ACC112 (cell line): ENCODE results near the gene HMG20A.

Experiments
- H2AFZ ChIP-seq: fragments of 200-600 bp; sonication (generic); one replicate; pipeline ENCODE4 v1.6.0; 2017; ENCODE audit warnings: antibody characterized with exemption, low read length; ENCODE audit not compliant: unreplicated experiment
- H3K27ac ChIP-seq: fragments of 200-600 bp; sonication (generic); 2 replicates; pipeline ENCODE4 v1.5.1; 2014; ENCODE audit warnings: low read depth, mild to moderate bottlenecking, antibody characterized with exemption, low read length, moderate library complexity
- H3K27me3 ChIP-seq: fragments of 200-600 bp; sonication (generic); 2 replicates; pipeline ENCODE4 v1.6.1; 2014; ENCODE audit warnings: mild to moderate bottlenecking, antibody characterized with exemption, low read length, moderate library complexity, mixed read lengths; ENCODE audit not compliant: insufficient read depth
- H3K36me3 ChIP-seq: fragments of 200-600 bp; sonication (generic); 2 replicates; pipeline ENCODE4 v1.6.1; 2016; ENCODE audit warnings: mild to moderate bottlenecking, antibody characterized with exemption, low read length, moderate library complexity, mixed read lengths; ENCODE audit not compliant: insufficient read depth
- H3K4me1 ChIP-seq: fragments of 200-600 bp; sonication (generic); one replicate; pipeline ENCODE4 v1.6.1; 2016; ENCODE audit warnings: low read length, mixed read lengths; ENCODE audit not compliant: insufficient read depth, unreplicated experiment, control insufficient read depth
- H3K4me3 ChIP-seq: fragments of 200-600 bp; sonication (generic); 2 replicates; pipeline ENCODE4 v1.5.1; 2014; ENCODE audit warnings: mild to moderate bottlenecking, low read depth, low read length
- H3K79me2 ChIP-seq: fragments of 200-600 bp; sonication (generic); one replicate; pipeline ENCODE4 v1.6.0; 2016; ENCODE audit warnings: low read length; ENCODE audit not compliant: control insufficient read depth, unreplicated experiment, insufficient read depth

Gene HMG20A

DNA sequence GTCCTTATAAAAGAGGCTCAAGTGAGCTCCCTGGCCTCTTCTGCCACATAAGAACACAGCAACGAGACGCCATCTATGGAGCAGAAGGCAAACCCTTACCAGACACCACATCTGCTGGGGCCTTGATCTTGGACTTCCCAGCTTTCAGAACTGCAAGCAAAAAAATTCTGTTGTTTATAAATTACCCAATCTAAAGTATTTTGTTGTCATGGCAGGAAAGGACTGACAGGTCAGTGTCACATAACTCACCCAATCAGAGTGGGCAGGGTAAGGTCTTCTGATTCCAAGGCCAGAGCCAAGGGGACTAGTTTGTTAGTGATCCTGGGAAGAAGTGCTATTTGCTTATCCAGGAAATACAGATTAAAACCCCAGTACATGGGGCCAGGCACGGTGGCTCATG is 98.9 kb downstream of the HMG20A start:
- no peak overlapping the region for H3K4me3 ChIP-seq
- H3K4me1 ChIP-seq, result peaks cover 11% of the 10 kb centered on the region
- H3K27ac ChIP-seq, result no peak overlapping the region
- no peaks in the 10 kb centered on the region for H3K27me3 ChIP-seq
- H2AFZ ChIP-seq, result no peak overlapping the region
- no peaks in the 10 kb centered on the region for H3K79me2 ChIP-seq
- no peaks in the 10 kb centered on the region for H3K36me3 ChIP-seq

DNA sequence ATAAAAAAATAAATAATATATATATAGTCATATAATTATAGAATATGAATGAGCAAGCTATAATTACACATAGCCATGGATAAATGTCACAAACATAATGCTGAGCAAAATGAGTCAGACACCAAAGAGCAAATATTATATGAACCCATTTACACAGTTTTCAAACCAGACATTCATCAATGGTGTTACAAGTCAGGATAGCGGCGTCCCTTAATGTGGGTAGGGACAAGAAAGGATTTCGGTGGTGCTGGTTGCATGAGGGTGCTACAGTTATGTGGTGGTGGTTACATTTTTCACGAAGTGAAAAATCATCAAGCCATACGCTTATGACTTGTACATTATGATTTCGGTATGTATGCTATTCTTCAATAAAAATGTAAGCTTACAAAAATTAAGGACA is 100.5 kb downstream of the HMG20A start:
- Histone ChIP-seq H2AFZ (no peak overlapping the region), H3K79me2 (no peaks in the 10 kb centered on the region), H3K4me1 (peaks cover 3% of the 10 kb centered on the region), H3K36me3 (no peaks in the 10 kb centered on the region), H3K27ac (no peak overlapping the region), H3K4me3 (no peak overlapping the region), H3K27me3 (no peaks in the 10 kb centered on the region)

DNA sequence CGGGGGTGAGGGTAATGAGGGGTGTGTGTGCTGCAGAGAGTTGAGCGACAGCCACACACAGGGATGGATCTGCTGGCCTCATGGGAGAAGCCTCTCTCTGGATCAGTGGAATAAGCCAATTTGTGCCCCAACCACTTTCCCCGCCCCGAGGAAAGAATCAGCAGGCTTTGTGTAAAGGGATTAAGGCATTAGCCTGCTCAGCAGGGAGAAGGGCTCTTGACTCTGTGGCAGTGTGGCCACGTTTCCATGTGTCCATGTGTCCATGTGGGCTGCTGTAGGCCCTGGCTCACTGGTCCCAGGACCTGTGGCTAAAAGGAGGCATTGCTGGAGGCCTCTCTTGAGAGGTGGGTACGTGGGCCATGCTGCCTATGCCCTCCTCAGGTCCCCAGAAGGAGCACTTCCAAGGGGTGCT is 104.7 kb downstream of the HMG20A start:
- Histone ChIP-seq H3K4me1 (peaks cover 9% of the 10 kb centered on the region), H2AFZ (no peak overlapping the region)

DNA sequence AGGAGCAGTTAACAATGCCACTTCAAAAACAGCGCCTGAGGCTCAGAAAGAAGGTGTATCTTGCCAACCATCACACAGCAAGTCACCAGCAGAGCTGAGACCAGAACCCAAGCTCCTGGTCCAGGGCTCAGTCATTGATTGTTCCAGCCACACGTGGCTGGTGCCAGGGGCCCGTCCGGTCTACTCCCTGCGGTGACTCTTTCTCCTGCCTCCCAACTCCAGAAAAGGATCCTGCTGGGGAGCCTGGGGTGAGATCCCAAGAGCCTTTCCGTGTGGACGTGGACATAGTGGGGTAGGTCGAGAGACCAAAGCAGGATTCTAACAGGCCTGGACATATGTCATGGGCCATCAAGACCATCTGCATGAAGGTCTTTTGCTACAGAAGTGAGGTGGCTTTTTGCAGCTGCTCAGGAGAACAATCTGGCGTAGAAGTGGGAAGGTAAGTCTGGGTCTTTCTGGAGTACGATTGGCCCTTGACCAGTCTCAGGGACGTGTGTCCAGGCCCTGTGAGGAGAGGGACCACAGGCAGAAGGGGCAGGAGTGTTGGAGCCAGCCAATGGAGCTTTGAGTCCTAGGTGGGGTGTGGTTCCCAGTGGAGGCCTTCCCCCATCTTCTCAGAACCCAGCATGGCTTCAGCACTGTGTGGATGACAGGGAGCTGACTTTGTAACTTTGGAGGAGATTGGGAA is 105.4 kb downstream of the HMG20A start:
- Histone ChIP-seq H3K27me3 (no peaks in the 10 kb centered on the region), H3K27ac (no peak overlapping the region), H2AFZ (no peak overlapping the region), H3K36me3 (no peaks in the 10 kb centered on the region), H3K4me3 (no peak overlapping the region), H3K4me1 (peaks cover 9% of the 10 kb centered on the region), H3K79me2 (no peaks in the 10 kb centered on the region)

More for the DNA sequence above, 104.7 kb downstream of the HMG20A start:
- no peaks in the 10 kb centered on the region for H3K27me3 ChIP-seq
- no peaks in the 10 kb centered on the region for H3K36me3 ChIP-seq
- no peak overlapping the region for H3K27ac ChIP-seq
- no peaks in the 10 kb centered on the region for H3K79me2 ChIP-seq
- H3K4me3 ChIP-seq, result no peak overlapping the region

DNA sequence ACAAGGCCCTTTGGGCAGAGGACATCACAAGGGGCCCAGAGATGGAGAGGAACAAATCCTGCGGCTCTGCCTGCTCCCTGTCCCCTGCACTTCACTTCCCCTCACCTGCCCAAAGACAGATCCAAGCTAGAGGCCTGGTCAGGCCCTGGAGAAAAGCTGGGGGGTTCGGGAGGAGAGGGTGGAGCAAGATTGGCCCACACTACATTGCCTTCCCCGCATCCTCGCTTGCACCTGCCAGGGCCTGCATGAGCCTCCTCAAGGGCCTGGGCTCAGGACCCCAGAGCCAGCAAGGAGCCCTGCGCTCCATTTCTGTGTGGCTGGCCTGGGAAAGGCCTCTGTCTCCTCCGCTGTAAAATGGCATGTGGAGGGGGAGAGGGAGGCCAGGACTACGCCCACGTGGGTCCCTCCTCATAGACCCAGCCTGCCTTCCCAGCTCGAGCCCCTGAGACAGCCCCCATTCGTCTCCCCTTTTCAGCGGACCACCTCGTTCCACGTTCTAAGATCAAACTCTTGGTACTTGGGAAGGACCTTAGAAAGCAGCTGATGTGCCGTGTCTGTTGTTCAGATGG is 106.0 kb downstream of the HMG20A start:
- H3K27me3 ChIP-seq, result no peaks in the 10 kb centered on the region
- H3K36me3 ChIP-seq, result no peaks in the 10 kb centered on the region
- no peaks in the 10 kb centered on the region for H3K79me2 ChIP-seq
- H2AFZ ChIP-seq, result peak overlapping the region; percentile 53
- no peak overlapping the region for H3K27ac ChIP-seq
- no peak overlapping the region for H3K4me3 ChIP-seq
- H3K4me1 ChIP-seq, result peaks cover 9% of the 10 kb centered on the region

DNA sequence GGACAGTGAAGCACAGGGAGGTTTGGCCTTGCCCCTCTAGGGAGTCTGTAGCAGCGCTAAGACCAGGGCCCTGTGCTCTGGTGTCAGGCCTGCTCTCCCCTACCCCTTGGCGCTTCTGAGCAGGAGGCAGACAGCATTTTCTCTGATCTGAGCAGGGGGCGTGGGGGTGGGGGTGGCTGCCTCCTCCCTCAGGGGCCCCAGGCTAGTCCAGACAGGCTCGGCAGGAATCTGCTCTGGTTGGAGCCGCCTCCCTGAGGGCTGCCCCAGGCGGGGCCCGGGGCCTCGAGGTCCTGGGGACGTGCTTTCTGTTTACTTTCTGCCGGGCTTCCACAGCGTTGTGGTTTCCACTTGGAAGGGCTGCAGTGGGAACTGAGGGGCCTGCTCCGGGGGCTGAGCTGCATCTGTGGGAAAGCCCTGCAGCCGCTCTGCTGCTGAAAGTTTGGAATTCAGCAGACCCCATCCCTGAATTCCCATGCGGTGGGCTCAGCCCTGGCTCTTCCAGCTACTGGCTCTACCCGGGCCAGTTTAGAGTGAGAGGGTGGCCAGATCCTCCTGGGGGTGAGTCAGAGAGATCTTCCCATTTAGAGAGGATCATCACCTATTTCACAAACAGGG is 106.6 kb downstream of the HMG20A start:
- Histone ChIP-seq H3K27me3 (no peaks in the 10 kb centered on the region; the same call in 1 of the 2 replicates), H3K27ac (no peak overlapping the region), H3K79me2 (no peaks in the 10 kb centered on the region), H3K4me3 (peak overlapping the region; percentile 22; the same call in 1 of the 2 replicates), H3K4me1 (peaks cover 9% of the 10 kb centered on the region), H2AFZ (peak overlapping the region; percentile 53), H3K36me3 (no peaks in the 10 kb centered on the region)

DNA sequence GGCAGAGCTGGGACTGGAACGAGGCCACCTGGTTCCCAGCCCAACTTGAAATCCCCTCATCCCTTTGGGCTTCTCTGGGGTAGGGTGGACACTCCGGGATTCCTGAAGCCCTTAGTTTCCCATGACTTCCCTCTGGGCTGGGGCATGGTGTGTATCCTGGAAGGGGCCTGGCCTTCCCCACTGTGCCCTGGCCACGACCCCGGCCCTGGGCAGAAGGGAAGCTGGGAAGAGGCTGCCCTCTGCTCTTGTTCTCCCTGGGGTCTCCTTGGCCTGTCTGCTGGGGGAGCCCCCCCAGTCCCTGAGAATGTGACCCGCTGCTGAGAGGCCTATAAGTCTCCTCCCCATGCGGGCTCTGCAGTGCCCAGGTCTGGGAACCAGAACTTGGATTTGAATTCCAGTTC is 107.1 kb downstream of the HMG20A start:
- H3K4me1 ChIP-seq, result peaks cover 9% of the 10 kb centered on the region
- no peaks in the 10 kb centered on the region for H3K36me3 ChIP-seq
- no peaks in the 10 kb centered on the region for H3K79me2 ChIP-seq
- H3K27me3 ChIP-seq, result no peaks in the 10 kb centered on the region; the same call in none of the 2 replicates
- peak overlapping the region; percentile 53 for H2AFZ ChIP-seq
- H3K27ac ChIP-seq, result no peak overlapping the region
- H3K4me3 ChIP-seq, result no peak overlapping the region

DNA sequence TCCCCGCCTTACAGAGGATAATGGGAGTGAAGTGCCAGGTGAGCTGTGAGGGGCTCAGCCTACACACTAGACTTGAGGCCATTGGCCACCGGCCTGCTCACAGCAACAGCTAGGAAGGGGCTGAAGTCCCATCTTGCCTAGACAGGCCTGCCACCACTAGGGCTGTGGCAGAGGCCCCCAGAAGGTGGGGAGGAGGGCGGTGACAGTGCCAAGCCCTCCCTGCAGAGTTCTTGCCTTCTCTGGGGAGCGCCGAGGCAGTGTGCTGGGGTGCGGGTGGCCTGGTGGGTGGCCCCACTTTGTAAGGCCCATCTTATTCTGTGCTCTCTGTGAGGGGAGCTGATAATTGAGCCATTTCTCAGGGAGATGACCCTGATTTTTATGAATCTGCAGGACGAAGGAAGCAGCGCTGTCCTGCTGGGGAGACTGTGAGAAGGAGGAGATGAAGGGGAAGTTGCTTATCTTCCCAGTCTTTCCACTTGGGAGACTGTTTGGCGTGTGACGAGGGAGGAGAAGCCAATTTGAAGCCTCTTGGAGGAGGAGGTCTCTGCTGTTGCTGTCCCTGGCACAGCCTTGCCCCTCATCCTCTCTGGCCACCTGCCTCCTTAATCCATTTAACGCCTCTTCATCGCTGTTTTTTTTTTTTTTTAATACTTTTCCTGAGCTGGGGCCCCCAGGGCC is 107.7 kb downstream of the HMG20A start:
- H3K27ac ChIP-seq, result no peak overlapping the region
- no peaks in the 10 kb centered on the region for H3K36me3 ChIP-seq
- H3K4me1 ChIP-seq, result peaks cover 9% of the 10 kb centered on the region
- H3K4me3 ChIP-seq, result no peak overlapping the region
- H3K27me3 ChIP-seq, result no peaks in the 10 kb centered on the region; the same call in none of the 2 replicates
- no peaks in the 10 kb centered on the region for H3K79me2 ChIP-seq
- H2AFZ ChIP-seq, result no peak overlapping the region

DNA sequence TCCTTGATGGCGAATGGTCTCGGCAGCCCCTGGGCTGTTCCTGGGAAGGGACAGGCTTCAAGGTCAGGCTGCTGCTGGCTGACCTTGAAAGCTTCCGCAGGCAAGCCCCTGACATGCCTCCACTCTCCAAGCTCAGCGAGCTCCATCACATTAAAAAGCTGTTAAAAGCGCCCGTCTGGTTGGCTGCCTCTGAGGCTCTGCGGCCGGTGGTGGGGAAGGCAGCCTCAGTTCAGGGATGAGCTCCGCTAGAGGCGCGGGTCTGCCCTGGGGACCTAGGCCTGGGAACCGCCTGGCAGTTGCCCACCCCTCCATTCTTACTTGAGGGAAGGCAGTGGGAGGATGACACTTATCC is 108.3 kb downstream of the HMG20A start:
- Histone ChIP-seq H3K36me3 (no peaks in the 10 kb centered on the region), H3K4me1 (peaks cover 9% of the 10 kb centered on the region), H3K4me3 (no peak overlapping the region), H2AFZ (no peak overlapping the region), H3K79me2 (no peaks in the 10 kb centered on the region), H3K27me3 (peaks cover under 1% of the 10 kb centered on the region), H3K27ac (no peak overlapping the region)

DNA sequence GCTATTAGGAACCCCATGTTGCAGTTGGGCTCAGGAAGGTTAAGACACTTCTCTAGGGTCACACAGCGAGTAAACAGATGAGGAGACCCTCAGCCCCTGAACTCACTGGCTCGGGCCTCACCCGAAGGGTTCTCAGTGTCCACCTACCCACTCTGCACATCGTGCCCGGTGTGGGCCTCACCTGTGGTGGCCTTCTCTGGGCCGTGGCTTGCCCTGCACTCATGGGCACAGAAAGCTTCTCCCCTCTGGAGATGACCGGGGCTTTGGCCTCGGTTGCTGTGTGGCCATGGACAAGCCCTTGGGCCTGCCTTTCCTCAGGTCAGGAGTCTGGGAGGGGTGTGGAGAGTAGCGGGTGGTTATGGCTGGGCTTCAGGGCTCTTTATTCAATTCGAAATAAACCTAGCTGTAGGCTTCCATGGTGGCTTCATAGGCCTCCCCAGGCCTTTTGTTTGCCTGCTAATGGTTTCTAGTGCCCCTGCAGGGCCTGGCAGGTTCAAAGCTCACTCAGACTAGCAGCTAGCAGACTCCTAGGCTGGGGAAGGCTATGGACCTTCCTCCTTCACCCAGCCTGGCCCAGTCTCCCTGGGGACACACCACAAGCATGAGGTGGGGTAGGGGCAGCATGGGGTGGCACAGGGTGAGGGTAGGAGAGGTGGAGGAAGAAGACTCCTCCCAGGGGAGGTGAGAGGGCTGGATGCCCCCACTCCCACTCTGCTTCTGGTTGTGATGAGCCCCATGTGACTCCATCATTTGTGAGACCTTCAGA is 108.9 kb downstream of the HMG20A start:
- H3K27me3 ChIP-seq, result peaks cover 4% of the 10 kb centered on the region
- no peak overlapping the region for H3K27ac ChIP-seq
- peaks cover 9% of the 10 kb centered on the region for H3K4me1 ChIP-seq
- H3K36me3 ChIP-seq, result no peaks in the 10 kb centered on the region
- H3K4me3 ChIP-seq, result no peak overlapping the region
- H3K79me2 ChIP-seq, result no peaks in the 10 kb centered on the region
- no peak overlapping the region for H2AFZ ChIP-seq
